ENCODE measurements around the gene RNASEL.

DNA sequence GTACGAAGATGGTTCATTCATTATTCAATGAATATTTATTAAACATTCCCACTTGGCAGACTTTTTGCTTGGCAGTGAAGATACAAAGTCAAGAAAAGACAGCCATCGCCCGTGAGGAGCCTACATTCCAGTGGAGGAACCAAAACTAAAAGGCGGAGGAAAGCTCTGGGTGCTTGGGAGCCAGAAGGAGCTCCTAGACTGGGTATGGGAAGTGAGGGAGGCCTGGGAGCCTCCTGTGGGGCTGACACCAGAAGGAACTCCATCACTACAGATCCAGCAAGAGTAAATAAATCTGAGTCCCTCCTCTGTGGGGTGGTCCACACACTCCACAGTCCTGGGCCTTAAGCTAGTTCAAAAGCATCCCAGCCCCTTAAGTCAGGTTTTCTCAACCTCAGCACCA, 14.9 kb downstream of the RNASEL start:
- TF ChIP-seq CTCF (IDR thresholded peaks at IDR 0.05; ENCODE audit: low read depth, low read length, poor library complexity, severe bottlenecking) (no peak), EZH2phosphoT487 (IDR thresholded peaks at IDR 0.05; ENCODE audit: borderline replicate concordance, low read length) (no peak)

Measured in DOHH2 (cell line).